Esophagus squamous epithelium (tissue), 5 donors: Measurements from ENCODE around the gene GRIK4. TPM values are rescaled to one million over a fixed set of nuclear protein-coding genes. Genes with fewer than 3 reads are reported as not detected.

Experiments
- DNase-seq: peaks from one replicate; lab custom pipeline; 2025; lab: John Stamatoyannopoulos, UW
- H3K27ac ChIP-seq, 4 donors: fragments of 200-600 bp; sonication (generic); one replicate each; pipeline ENCODE4 v1.5.1; 2016 to 2019; ENCODE audit warnings: mild to moderate bottlenecking in 1 of 4
- H3K27me3 ChIP-seq, 4 donors: fragments of 200-600 bp; sonication (generic); 1 replicate in 3 of 4; 2 replicates in 1 of 4; pipeline versions ENCODE4 v1.5.1 to v1.6.0; 2017 to 2021; ENCODE audit warnings: antibody characterized with exemption in 1 of 4
- H3K36me3 ChIP-seq, 3 donors: fragments of 200-600 bp; sonication (generic); one replicate each; pipeline ENCODE4 v1.5.1; 2016 to 2019
- H3K4me1 ChIP-seq, 3 donors: fragments of 200-600 bp; sonication (generic); one replicate each; pipeline ENCODE4 v1.5.1; 2017 to 2019
- H3K4me3 ChIP-seq, 4 donors: fragments of 200-600 bp; sonication (generic); 1 replicate in 3 of 4; 2 replicates in 1 of 4; pipeline ENCODE4 v1.5.1; 2016 to 2019; ENCODE audit warnings: mild to moderate bottlenecking in 2 of 4, moderate library complexity in 1 of 4
- H3K9me3 ChIP-seq, 3 donors: fragments of 200-600 bp; sonication (generic); one replicate each; pipeline ENCODE4 v1.5.1; 2016 to 2019
- POLR2A ChIP-seq, 4 donors: fragments of 450-650 bp; IDR thresholded peaks; one replicate each; pipeline ENCODE4 v1.6.1; 2017; ENCODE audit warnings: antibody characterized with exemption in 4 of 4, mild to moderate bottlenecking in 4 of 4, moderate library complexity in 3 of 4
- WGBS, 2 donors: methylation state at CpG; one replicate each; pipeline ENCODE4 v1.1.5; 2018; 5-methylcytosine and 5-hydroxymethylcytosine counted together
- intact Hi-C: fragments of 100-400 bp; cut with DNase I; formaldehyde crosslinking; loops from one replicate; pipeline ENCODE4 v1.15.0; 2022
- total RNA-seq, 4 donors: library from RNA; depleted of rRNA; stranded (reverse); fragments of >200 nt; gene quantifications; one replicate each; pipeline ENCODE4 v1.1.0, GENCODE V29; 2016
- TF ChIP-seq, protein P1 (sequence below), 6 experiments: fragments of 450-650 bp in 4 of 6; fragments of 200-600 bp in 2 of 6; sonication (generic) in 2 of 6; IDR thresholded peaks; one replicate each; pipeline ENCODE4 v1.5.1; 2016 to 2019; ENCODE audit warnings: antibody characterized with exemption in 6 of 6, mild to moderate bottlenecking in 4 of 6, moderate library complexity in 4 of 6
- donor health status: DM: yes; HTN: yes; CAD: no.

The GRIK4 gene
- total RNA-seq, 4 donors from 2014 or later, result 0.15 to 0.19 TPM; not detected in 2

DNA sequence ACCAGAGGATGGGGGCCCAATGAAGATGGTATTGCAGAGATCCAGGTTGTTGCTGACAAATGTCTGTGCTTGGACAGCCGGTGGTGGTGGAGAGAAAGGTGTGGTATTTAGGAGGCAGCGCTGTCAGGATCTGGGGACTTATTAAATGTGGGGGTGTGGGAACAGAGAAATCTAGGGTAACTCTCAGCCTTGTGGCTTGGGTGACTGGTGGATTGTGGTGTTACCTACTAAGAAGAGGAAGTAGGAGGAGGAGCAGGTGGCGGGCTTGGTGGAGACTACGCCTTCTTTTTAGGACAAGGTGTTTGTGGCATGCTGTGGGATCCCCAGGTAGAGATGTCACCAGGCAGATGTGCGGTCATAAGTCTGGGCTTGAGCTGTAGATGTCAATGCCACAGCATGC, 144.0 kb downstream of the GRIK4 start:
- 84 to 85% methylated on average over 5 of the region's 5 CpGs for WGBS, 2 donors
- Histone ChIP-seq H3K27me3 (peaks cover 0 to 18% (median 0%) of the 10 kb centered on the region in 4 donors), H3K27ac (no peak overlapping the region), H3K4me1 (no peaks in the 10 kb centered on the region), H3K9me3 (no peaks in the 10 kb centered on the region), H3K36me3 (no peaks in the 10 kb centered on the region), H3K4me3 (no peak overlapping the region)
- TF ChIP-seq POLR2A (IDR thresholded peaks at IDR 0.05), result no peak
- TF ChIP-seq, protein P1, sequence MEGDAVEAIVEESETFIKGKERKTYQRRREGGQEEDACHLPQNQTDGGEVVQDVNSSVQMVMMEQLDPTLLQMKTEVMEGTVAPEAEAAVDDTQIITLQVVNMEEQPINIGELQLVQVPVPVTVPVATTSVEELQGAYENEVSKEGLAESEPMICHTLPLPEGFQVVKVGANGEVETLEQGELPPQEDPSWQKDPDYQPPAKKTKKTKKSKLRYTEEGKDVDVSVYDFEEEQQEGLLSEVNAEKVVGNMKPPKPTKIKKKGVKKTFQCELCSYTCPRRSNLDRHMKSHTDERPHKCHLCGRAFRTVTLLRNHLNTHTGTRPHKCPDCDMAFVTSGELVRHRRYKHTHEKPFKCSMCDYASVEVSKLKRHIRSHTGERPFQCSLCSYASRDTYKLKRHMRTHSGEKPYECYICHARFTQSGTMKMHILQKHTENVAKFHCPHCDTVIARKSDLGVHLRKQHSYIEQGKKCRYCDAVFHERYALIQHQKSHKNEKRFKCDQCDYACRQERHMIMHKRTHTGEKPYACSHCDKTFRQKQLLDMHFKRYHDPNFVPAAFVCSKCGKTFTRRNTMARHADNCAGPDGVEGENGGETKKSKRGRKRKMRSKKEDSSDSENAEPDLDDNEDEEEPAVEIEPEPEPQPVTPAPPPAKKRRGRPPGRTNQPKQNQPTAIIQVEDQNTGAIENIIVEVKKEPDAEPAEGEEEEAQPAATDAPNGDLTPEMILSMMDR (IDR thresholded peaks at IDR 0.05), result no peak
- no peak for DNase-seq
- intact Hi-C loops, result no loop called here

DNA sequence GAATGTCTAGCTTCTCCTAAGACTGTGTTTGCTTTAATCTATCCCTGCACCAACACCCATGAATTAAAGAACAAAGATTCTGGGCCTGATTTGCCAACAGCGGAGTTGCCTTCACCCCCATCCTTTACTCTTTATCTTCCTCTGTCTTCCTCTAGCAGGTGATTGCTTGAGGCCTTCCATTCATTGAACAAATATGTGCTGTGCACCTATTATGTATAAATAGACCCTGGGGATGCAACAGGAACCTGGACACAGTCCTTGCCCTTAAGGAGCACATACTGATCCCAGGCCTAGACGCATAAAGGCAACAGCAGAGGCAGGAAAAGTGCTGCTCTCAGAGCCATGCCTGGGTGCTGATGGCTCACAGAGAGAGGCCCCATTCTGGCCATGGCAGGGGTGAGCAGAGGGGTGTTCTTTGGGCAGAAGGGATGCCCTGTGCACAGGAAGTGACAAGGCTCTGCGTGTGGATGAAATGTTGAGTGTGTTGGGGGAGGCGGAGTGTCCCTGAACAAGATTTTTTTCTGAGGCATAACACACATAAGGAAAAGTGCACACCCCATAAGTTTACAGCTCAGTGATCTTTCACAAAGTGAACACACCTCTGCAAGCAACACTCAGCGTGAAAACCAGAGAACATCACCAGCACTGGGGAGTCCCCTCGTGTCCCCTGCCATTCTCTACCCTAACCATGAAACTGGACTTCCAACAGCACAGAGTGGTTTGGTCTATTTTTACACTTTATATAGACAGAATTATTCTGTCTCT, 145.9 kb downstream of the GRIK4 start:
- TF ChIP-seq POLR2A (IDR thresholded peaks at IDR 0.05), result no peak
- TF ChIP-seq, protein P1 (IDR thresholded peaks at IDR 0.05), result no peak
- Histone ChIP-seq H3K9me3 (no peaks in the 10 kb centered on the region), H3K27me3 (peaks cover 0 to 26% (median 0%) of the 10 kb centered on the region in 4 donors), H3K36me3 (no peaks in the 10 kb centered on the region), H3K4me1 (no peaks in the 10 kb centered on the region), H3K27ac (no peak overlapping the region), H3K4me3 (no peak overlapping the region)
- no peak for DNase-seq
- intact Hi-C loops, result no loop called here
- whole genome bisulfite sequencing, 2 donors, result 75 to 84% methylated on average over 5 to 6 of the region's 6 CpGs

DNA sequence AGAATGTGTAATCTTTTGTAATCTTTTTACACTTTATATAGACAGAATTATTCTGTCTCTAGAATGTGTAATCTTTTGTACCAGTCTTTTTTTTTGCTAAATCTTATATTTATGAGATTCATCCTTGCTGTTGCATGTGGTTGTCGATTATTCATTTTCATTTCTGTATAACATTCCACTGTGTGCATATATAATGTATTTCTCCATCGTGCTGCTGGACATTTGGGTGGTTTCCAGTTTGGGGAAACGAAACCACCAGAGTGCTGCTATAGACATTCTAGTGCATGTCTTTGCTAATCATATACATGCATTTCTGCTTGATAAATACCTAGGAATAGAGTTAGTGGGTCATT, 146.5 kb downstream of the GRIK4 start:
- intact Hi-C loops, result no loop called here
- Histone ChIP-seq H3K27ac (no peak overlapping the region), H3K9me3 (no peaks in the 10 kb centered on the region), H3K4me1 (no peaks in the 10 kb centered on the region), H3K27me3 (peaks cover 0 to 28% (median 0%) of the 10 kb centered on the region in 4 donors), H3K4me3 (no peak overlapping the region), H3K36me3 (no peaks in the 10 kb centered on the region)
- DNase-seq, result no peak
- 70 to 77% methylated on average over 3 of the region's 3 CpGs for WGBS, 2 donors
- TF ChIP-seq POLR2A (IDR thresholded peaks at IDR 0.05), result no peak
- TF ChIP-seq, protein P1 (IDR thresholded peaks at IDR 0.05), result no peak

DNA sequence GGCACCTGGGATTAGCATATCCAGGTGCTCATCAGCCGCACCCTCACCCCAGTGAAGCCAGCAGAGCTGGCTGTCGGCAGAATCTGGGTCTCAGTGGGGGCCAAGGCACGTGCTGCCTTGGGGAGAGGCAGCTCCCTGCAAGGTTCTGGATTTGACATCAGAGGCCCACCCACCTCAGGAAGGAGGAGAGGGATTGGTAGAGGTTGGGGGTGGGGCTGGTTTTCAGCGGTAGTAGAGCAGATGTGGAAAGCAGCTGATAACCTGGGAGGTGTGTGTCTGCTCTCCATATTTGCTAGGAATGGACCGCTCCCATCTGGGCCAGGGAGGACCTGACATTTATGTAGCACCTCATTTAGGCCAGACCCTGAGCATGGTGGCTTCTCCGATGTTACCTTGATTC, 147.5 kb downstream of the GRIK4 start:
- H3K27ac ChIP-seq, result no peak overlapping the region
- no peaks in the 10 kb centered on the region for H3K4me1 ChIP-seq
- 70 to 85% methylated on average over 2 to 4 of the region's 6 CpGs for WGBS, 2 donors
- H3K36me3 ChIP-seq, result no peaks in the 10 kb centered on the region
- H3K27me3 ChIP-seq, result peaks cover 0 to 34% (median 0%) of the 10 kb centered on the region in 4 donors
- no peak overlapping the region for H3K4me3 ChIP-seq
- no peaks in the 10 kb centered on the region for H3K9me3 ChIP-seq
- intact Hi-C loops, result no loop called here
- no peak for DNase-seq
- no peak for TF ChIP-seq POLR2A (IDR thresholded peaks at IDR 0.05)
- TF ChIP-seq, protein P1 (IDR thresholded peaks at IDR 0.05), result no peak

DNA sequence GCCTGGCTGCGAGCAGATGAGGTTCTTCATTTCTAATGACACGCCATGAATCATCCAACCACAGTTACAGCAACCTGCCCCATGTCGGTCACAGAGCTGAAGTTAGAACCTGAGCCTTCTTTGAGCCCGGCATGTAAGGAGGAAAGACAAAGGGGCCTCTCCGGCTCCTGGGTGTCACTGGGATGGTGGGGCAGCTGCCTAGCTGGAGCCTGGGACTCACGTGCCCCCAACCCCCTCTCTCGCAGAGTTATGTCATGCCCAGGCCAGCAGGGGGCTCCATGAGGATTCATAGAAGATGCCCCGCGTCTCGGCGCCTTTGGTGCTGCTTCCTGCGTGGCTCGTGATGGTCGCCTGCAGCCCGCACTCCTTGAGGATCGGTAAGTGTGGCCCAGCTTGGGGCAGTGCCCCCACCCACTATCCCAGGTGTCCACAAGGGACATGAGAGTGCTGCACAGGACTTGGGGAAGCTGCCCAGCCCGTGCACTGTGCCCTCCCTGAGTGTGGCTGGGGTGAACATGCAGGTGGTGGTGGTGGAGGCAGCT, 148.5 kb downstream of the GRIK4 start:
- Histone ChIP-seq H3K27me3 (peaks cover 0 to 40% (median 0%) of the 10 kb centered on the region in 4 donors), H3K36me3 (no peaks in the 10 kb centered on the region), H3K4me1 (no peaks in the 10 kb centered on the region), H3K4me3 (no peak overlapping the region), H3K27ac (no peak overlapping the region), H3K9me3 (no peaks in the 10 kb centered on the region)
- intact Hi-C loops, result no loop called here
- 37% methylated on average over 7 of the region's 17 CpGs; no CpG with 5 or more reads in 1 of the 2 donors for WGBS, 2 donors
- no peak for DNase-seq
- TF ChIP-seq POLR2A (IDR thresholded peaks at IDR 0.05), result no peak
- TF ChIP-seq, protein P1 (IDR thresholded peaks at IDR 0.05), result peak in 4 of 6 experiments; percentile 22 to 50 (median 28)
